HG02763 (cell line): ENCODE data around the gene HCK.

Experiments
- ATAC-seq: cut with Tn5 transposase; IDR thresholded peaks from one replicate; pipeline ENCODE4 v1.9.1; 2021; ENCODE audit warnings: mild to moderate bottlenecking, moderate library complexity; ENCODE audit not compliant: unreplicated experiment

HCK gene

GRCh38 chr20:32057656-32058184 is 5.7 kb downstream of the HCK start:
- no peak for ATAC-seq

- ATAC-seq: no peak
Observed at GRCh38 chr20:32059189-32059588, 7.1 kb downstream of the HCK start.

GRCh38 chr20:32062776-32063170 is 10.7 kb downstream of the HCK start:
- ATAC-seq: no peak

- no peak for ATAC-seq
Observed at GRCh38 chr20:32063695-32064094, 11.7 kb downstream of the HCK start.

- ATAC-seq: no peak
Observed at GRCh38 chr20:32064667-32065066, 12.6 kb downstream of the HCK start.

- ATAC-seq: no peak
Observed at GRCh38 chr20:32067234-32067821, 15.3 kb downstream of the HCK start.

GRCh38 chr20:32068174-32068573 is 16.1 kb downstream of the HCK start:
- no peak for ATAC-seq

GRCh38 chr20:32069711-32070110 is 17.7 kb downstream of the HCK start:
- no peak for ATAC-seq

GRCh38 chr20:32070282-32070681 is 18.2 kb downstream of the HCK start:
- ATAC-seq: no peak

GRCh38 chr20:32070690-32071213 is 18.7 kb downstream of the HCK start:
- no peak for ATAC-seq

GRCh38 chr20:32071395-32072167 is 19.5 kb downstream of the HCK start:
- no peak for ATAC-seq

- ATAC-seq: no peak
Observed at GRCh38 chr20:32072168-32072750, 20.2 kb downstream of the HCK start.

- ATAC-seq: no peak
Observed at GRCh38 chr20:32075534-32075933, 23.5 kb downstream of the HCK start.

- no peak for ATAC-seq
Observed at GRCh38 chr20:32077190-32077589, 25.1 kb downstream of the HCK start.

- no peak for ATAC-seq
Observed at GRCh38 chr20:32078322-32078721, 26.3 kb downstream of the HCK start.

GRCh38 chr20:32078791-32079190 is 26.7 kb downstream of the HCK start:
- no peak for ATAC-seq

GRCh38 chr20:32079655-32080109 is 27.6 kb downstream of the HCK start:
- no peak for ATAC-seq

GRCh38 chr20:32080783-32081182 is 28.7 kb downstream of the HCK start:
- ATAC-seq: no peak

- no peak for ATAC-seq
Observed at GRCh38 chr20:32083469-32083868, 31.4 kb downstream of the HCK start.

- ATAC-seq: no peak
Observed at GRCh38 chr20:32087070-32087469, 35.0 kb downstream of the HCK start.

- no peak for ATAC-seq
Observed at GRCh38 chr20:32088759-32089158, 36.7 kb downstream of the HCK start.
